BLaER1 (cell line): ENCODE measurements around the gene NCKAP5.
"Not testable (repeated sequence)": the region's sequence is repeated elsewhere in the genome, so short reads cannot be mapped to it uniquely, and the experiment has no call there.

Experiments
- H3K27ac ChIP-seq: shearing (Covaris generic); formaldehyde crosslinking; 2 replicates; pipeline ENCODE4 v1.8.1; 2022
- H3K27me3 ChIP-seq: shearing (Covaris generic); formaldehyde crosslinking; 2 replicates; pipeline ENCODE4 v1.8.1; 2022
- H3K36me3 ChIP-seq: shearing (Covaris generic); formaldehyde crosslinking; 2 replicates; pipeline ENCODE4 v1.8.1; 2022
- H3K4me1 ChIP-seq: shearing (Covaris generic); formaldehyde crosslinking; 2 replicates; pipeline ENCODE4 v1.8.1; 2022
- H3K4me2 ChIP-seq: shearing (Covaris generic); formaldehyde crosslinking; 2 replicates; pipeline ENCODE4 v1.8.1; 2022
- H3K4me3 ChIP-seq: shearing (Covaris generic); formaldehyde crosslinking; 2 replicates; pipeline ENCODE4 v1.8.1; 2022
- H3K9ac ChIP-seq: shearing (Covaris generic); formaldehyde crosslinking; 2 replicates; pipeline ENCODE4 v1.8.1; 2022
- H3K9me3 ChIP-seq: shearing (Covaris generic); formaldehyde crosslinking; 2 replicates; pipeline ENCODE4 v1.8.1; 2022
- H4K20me1 ChIP-seq: shearing (Covaris generic); formaldehyde crosslinking; 2 replicates; pipeline ENCODE4 v1.8.1; 2022
- Cebpa-rat ChIP-seq: shearing (Covaris generic); IDR thresholded peaks from 2 replicates; pipeline ENCODE4 v1.8.1; 2022

NCKAP5 gene

DNA sequence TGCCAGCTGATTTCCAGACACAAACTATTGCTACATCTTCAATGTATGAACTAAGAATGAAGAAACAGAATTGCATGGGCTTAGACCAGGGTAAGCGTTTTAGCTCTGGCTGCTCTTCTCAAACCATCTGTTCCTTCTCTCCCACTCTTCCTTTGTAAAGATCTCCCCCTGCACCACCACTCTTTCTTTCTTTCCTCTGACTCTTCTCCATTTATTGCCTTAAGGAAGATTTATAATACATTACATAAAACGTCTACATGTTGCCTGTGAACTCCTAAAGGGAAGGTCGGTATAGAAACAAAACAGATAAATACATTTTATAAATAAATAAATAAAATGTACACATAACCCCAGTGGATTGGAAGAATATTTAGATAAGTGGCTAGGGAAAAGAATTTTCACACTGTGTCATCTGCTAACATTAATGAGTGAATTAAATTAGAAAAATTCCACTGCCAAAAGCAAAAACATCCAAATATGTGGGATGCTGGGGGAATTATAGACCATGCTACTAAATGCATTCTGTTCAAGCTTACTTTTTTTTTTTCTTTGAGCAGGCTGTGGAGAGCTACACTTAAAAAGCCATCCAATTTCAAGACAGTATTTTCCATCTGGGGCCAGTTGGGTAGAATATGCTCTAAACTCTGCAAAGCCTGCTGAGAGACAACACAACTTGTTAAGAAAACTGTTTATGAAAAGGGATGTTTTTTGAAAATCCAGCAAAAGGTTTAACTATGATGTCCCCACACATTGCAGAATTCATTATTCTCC is 41.5 kb downstream of the NCKAP5 start:
- Histone ChIP-seq H4K20me1 (no peaks in the 10 kb centered on the region), H3K9ac (no peak overlapping the region), H3K4me1 (no peaks in the 10 kb centered on the region), H3K4me3 (no peak overlapping the region), H3K36me3 (no peaks in the 10 kb centered on the region), H3K27ac (no peak overlapping the region), H3K9me3 (no peaks in the 10 kb centered on the region), H3K27me3 (no peaks in the 10 kb centered on the region), H3K4me2 (no peak overlapping the region)
- no peak for TF ChIP-seq Cebpa-rat

DNA sequence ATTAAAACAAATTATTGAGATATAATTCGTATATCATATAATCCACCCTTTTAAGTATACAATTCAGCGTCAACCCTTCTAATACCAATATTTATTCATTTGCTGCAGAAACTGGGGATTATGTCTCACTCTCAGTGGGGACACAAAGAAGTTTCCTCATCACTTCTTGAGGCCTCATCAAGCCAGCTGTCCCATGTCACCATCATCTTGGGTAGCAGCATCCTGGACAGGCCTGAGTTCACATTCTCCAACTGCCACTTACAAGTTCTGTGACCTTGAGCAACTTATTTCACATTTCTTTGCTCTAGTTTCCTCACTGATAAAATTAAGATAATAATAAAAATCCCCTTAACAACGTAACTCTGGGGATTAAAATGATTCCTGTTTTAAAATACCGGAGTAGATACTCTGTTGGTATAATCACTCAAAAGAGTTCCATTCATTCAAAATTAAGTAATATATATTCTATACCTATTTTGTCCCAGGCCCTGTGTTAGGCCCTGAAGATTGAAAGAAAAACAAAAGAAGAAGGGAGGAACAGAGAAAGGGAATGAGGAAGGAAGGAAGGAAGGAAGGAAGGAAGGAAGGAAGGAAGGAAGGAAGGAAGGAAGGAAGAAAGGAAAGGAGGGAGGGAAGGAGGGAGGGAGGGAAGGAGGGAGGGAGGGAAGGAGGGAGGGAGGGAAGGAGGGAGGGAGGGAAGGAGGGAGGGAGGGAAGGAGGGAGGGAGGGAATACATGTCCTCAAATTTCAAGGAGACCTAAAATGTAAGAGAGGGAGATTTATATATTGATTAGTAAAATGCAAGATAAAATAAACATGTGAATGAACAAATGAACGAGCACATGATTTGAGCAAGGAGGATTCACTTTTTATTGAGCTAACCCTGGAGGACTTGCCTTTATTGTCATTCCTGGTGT is 42.4 kb downstream of the NCKAP5 start:
- H3K9me3 ChIP-seq: no peaks in the 10 kb centered on the region
- no peaks in the 10 kb centered on the region for H3K4me1 ChIP-seq
- no peaks in the 10 kb centered on the region for H3K27me3 ChIP-seq
- no peak overlapping the region for H3K9ac ChIP-seq
- no peak overlapping the region for H3K27ac ChIP-seq
- no peak overlapping the region for H3K4me2 ChIP-seq
- TF ChIP-seq Cebpa-rat: no peak
- no peaks in the 10 kb centered on the region for H4K20me1 ChIP-seq
- H3K4me3 ChIP-seq: no peak overlapping the region
- H3K36me3 ChIP-seq: no peaks in the 10 kb centered on the region

DNA sequence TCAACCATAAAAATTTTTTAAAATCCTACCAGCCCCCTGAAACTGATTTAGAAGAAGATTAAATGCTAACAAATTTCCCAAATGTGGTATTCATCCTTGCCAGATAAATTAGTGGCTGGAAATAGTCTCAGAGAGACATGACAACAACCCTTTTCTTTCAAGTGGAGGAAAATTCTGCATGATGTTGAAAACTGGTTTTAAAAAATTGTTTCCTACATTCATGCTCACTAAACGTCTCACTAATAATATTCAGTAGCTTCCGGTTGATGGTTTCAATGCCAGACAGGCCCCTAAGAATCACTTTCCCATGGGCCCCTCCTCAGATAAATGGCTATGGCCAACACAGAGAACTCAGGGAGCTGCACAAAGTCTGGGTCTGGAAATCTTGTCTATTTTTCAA is 43.2 kb downstream of the NCKAP5 start:
- no peaks in the 10 kb centered on the region for H3K36me3 ChIP-seq

DNA sequence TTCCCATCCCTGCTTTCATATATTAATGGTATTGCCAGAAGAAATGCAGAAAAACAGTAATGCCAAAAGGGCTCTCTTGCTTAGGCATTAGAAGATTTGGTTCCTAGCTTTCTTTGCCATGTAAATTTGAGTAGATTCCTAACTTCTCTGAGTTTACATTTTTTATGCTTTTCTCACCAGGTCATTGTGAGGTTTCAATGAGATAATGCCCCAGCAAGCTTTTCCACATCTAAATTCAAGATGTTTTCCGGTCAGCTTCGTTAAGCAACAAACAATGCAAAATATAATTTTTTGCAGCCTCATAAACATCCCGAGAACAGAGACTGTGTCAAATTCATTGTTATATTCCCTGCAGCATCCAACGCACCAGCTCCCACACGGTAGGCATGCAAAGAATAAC is 44.9 kb downstream of the NCKAP5 start:
- Histone ChIP-seq H3K27me3 (no peaks in the 10 kb centered on the region), H3K4me3 (no peak overlapping the region), H3K4me2 (no peak overlapping the region), H3K27ac (no peak overlapping the region), H3K9me3 (no peaks in the 10 kb centered on the region), H3K9ac (no peak overlapping the region), H3K36me3 (no peaks in the 10 kb centered on the region), H4K20me1 (no peaks in the 10 kb centered on the region), H3K4me1 (no peaks in the 10 kb centered on the region)
- TF ChIP-seq Cebpa-rat: no peak

More for the DNA sequence above, 43.2 kb downstream of the NCKAP5 start:
- Histone ChIP-seq H3K4me2 (no peak overlapping the region), H3K9me3 (no peaks in the 10 kb centered on the region), H4K20me1 (no peaks in the 10 kb centered on the region), H3K27ac (no peak overlapping the region), H3K4me1 (no peaks in the 10 kb centered on the region), H3K27me3 (no peaks in the 10 kb centered on the region), H3K9ac (no peak overlapping the region), H3K4me3 (no peak overlapping the region)
- TF ChIP-seq Cebpa-rat: no peak

DNA sequence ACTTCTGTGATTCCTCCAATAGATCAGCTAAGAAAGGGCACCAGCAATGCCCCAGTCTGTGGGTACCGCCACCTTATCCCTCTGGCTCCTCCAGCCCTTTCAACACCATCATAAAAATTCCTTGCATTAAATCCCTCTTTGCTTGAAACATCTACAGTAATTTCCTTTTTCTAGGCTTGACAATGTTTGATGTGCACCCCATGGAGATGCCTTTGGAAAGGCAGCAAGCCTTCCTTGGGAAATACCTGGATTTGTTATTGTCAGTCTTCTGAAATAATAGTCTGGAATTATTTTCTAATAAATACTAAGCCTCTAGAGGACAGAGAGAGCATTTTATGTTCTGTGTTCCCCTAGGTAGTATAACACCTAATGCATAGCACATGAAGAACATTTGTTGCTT is 46.1 kb downstream of the NCKAP5 start:
- Histone ChIP-seq H3K4me2 (no peak overlapping the region), H3K4me1 (no peaks in the 10 kb centered on the region), H3K9ac (no peak overlapping the region), H3K4me3 (no peak overlapping the region), H3K36me3 (no peaks in the 10 kb centered on the region), H3K27me3 (no peaks in the 10 kb centered on the region), H4K20me1 (no peaks in the 10 kb centered on the region), H3K27ac (no peak overlapping the region), H3K9me3 (no peaks in the 10 kb centered on the region)
- TF ChIP-seq Cebpa-rat: no peak

DNA sequence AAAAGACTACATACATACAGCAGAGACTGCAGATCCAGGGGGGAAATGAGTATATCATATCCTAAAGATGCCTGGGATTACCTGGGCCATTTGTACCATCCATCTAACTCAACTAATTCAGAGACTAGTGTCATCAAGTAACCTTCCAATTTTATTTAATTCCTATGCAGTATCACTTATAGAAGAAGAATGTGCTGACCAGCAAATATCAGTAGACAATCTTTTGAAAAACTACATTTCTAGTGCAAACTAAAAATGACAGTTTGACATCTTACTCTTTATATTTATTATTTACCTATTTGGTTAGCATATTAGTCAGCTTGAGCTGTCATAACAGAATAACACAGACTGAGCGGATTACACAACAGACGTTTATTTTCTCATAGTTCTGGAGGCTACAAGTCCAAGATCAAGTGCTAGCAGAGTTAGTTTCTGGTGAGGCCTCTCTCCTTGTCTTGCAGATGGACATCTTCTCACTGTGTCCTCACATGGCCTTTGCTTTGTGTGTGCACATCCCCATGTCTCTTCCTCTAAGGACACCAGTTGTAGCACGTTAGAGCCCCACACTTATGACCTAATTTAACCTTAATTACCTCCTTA is 47.0 kb downstream of the NCKAP5 start:
- Histone ChIP-seq H3K27me3 (no peaks in the 10 kb centered on the region), H3K9ac (no peak overlapping the region), H3K36me3 (no peaks in the 10 kb centered on the region), H3K4me1 (no peaks in the 10 kb centered on the region), H3K27ac (no peak overlapping the region), H3K9me3 (no peaks in the 10 kb centered on the region), H3K4me3 (no peak overlapping the region), H3K4me2 (no peak overlapping the region), H4K20me1 (no peaks in the 10 kb centered on the region)
- no peak for TF ChIP-seq Cebpa-rat

DNA sequence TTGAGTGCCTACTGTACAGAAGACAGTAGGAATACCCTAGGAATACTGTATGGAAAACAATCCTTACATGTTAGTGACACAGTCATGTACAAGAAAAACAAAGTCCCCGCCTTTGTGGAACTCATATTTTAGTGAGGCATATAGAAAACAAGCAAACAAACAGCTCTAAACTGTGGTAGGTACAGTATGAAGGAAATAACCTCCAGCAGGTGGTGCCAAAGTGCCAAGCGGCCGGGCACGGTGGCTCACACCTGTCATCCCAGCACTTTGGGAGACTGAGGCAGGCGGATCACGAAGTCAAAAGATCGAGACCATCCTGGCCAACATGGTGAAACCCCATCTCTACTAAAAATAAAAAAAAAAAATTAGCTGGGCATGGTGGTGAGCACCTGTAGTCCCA is 48.6 kb downstream of the NCKAP5 start:
- not testable (repeated sequence) for H4K20me1 ChIP-seq, H3K27ac ChIP-seq, H3K9me3 ChIP-seq, H3K4me1 ChIP-seq, H3K4me3 ChIP-seq, H3K4me2 ChIP-seq, H3K9ac ChIP-seq, H3K36me3 ChIP-seq, H3K27me3 ChIP-seq

DNA sequence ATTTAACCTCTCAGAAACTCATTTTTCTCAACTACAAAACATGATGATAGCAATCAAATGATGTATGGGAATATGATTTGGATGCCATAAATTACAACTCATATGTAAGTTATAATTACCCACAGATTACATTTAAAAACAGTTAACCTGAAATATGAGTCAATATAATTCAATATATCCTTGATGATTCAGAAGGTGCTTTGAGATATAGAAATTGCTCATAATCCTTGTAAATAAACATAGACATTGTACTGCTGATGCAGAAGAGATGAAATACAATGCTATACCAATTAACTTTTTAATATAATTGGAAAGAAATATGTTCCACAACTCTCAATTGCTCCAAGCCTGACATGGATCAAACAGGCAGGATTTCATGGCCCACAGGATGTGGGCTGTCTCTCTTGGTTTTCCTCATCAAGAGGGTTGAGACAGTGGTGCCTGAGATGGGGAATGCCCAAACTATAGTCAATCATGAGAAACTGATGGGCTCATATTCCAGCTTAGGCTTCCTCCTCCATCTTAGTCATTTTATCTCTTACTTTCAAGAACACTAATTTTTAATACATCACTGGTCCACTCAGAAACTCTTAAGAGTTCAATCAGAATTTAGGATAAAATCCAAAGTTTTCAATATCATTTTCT is 49.4 kb downstream of the NCKAP5 start:
- no peak overlapping the region for H3K4me2 ChIP-seq
- H3K27me3 ChIP-seq: no peaks in the 10 kb centered on the region
- no peak overlapping the region for H3K9ac ChIP-seq
- no peaks in the 10 kb centered on the region for H3K36me3 ChIP-seq
- H3K4me3 ChIP-seq: no peak overlapping the region
- no peak for TF ChIP-seq Cebpa-rat
- no peaks in the 10 kb centered on the region for H4K20me1 ChIP-seq
- no peak overlapping the region for H3K27ac ChIP-seq
- no peaks in the 10 kb centered on the region for H3K9me3 ChIP-seq
- no peaks in the 10 kb centered on the region for H3K4me1 ChIP-seq

DNA sequence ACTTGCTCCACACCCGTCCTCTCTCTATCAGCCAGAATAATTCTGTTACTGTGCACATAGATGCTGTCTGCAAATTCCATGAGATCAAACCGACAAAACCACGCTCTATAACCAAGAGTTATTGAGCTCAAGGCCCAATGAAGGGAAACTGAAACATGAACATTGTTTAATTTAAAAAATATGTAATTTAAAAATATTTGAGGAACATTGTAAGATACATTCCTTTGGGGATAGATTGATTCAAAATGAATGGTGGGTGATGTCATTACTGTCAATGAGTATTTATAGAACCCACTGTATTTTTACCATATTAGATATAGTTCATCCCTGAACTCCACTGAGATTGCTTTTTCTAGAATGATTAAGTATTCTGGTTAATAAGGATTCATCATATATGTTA is 50.4 kb downstream of the NCKAP5 start:
- Histone ChIP-seq H3K27ac (no peak overlapping the region), H3K9me3 (no peaks in the 10 kb centered on the region), H3K9ac (no peak overlapping the region), H3K27me3 (no peaks in the 10 kb centered on the region), H4K20me1 (no peaks in the 10 kb centered on the region), H3K4me1 (no peaks in the 10 kb centered on the region), H3K4me2 (no peak overlapping the region), H3K36me3 (no peaks in the 10 kb centered on the region), H3K4me3 (no peak overlapping the region)
- TF ChIP-seq Cebpa-rat: no peak
